Lower lobe of right lung (tissue), 2 donors: ENCODE measurements around the gene GTF3C2. TPM values are rescaled to one million over a fixed set of nuclear protein-coding genes. Genes with fewer than 3 reads are reported as not detected.
A peak's percentile ranks its signal among the peaks of the same experiment; 100 is the strongest.

ENCODE experiments used
- ATAC-seq, 2 donors: fragments of 200-7000 bp; cut with Tn5 transposase; one replicate each; pipeline ENCODE4 v1.9.1; 2020 to 2022; ENCODE audit warnings: mild to moderate bottlenecking in 2 of 2, moderate library complexity in 2 of 2
- DNase-seq: peaks from one replicate; pipeline ENCODE4 v3.0.0-alpha.2; 2020
- H3K27ac ChIP-seq: fragments of 200-600 bp; one replicate; pipeline ENCODE4 v1.8.0; 2022
- H3K27me3 ChIP-seq: fragments of 200-600 bp; one replicate; pipeline ENCODE4 v1.8.0; 2022; ENCODE audit warnings: low read depth
- H3K36me3 ChIP-seq: fragments of 200-600 bp; one replicate; pipeline ENCODE4 v1.8.0; 2022; ENCODE audit warnings: mild to moderate bottlenecking
- H3K4me1 ChIP-seq: fragments of 200-600 bp; one replicate; pipeline ENCODE4 v1.8.0; 2022
- H3K4me3 ChIP-seq: fragments of 200-600 bp; one replicate; pipeline ENCODE4 v1.8.0; 2022; ENCODE audit warnings: mild to moderate bottlenecking
- H3K9me3 ChIP-seq: fragments of 200-600 bp; one replicate; pipeline ENCODE4 v1.8.0; 2022
- intact Hi-C: fragments of 100-400 bp; cut with DNase I; formaldehyde crosslinking; loops from one replicate; pipeline ENCODE4 v1.11.0; 2022
- long read RNA-seq: library from polyadenylated mRNA; unstranded; transcript quantifications from one replicate; pipeline ENCODE4 v2.0.0, GENCODE V29; 2021
- total RNA-seq: library from RNA; stranded (reverse); fragmentation: NEBNext Ultra II Directional; extraction: Animal tissue kit (Norgen Biotek cat#: 25700); gene quantifications from one replicate; pipeline ENCODE4 v1.2.1, GENCODE V29; 2021
- TF ChIP-seq, protein P1 (sequence below): fragments of 200-600 bp; IDR thresholded peaks from one replicate; pipeline ENCODE4 v1.8.0; 2022; ENCODE audit warnings: antibody characterized with exemption, mild to moderate bottlenecking
- donor health status: DM: no; HTN: yes; CAD: no; lungs with severe emphysema.

Gene GTF3C2, protein sequence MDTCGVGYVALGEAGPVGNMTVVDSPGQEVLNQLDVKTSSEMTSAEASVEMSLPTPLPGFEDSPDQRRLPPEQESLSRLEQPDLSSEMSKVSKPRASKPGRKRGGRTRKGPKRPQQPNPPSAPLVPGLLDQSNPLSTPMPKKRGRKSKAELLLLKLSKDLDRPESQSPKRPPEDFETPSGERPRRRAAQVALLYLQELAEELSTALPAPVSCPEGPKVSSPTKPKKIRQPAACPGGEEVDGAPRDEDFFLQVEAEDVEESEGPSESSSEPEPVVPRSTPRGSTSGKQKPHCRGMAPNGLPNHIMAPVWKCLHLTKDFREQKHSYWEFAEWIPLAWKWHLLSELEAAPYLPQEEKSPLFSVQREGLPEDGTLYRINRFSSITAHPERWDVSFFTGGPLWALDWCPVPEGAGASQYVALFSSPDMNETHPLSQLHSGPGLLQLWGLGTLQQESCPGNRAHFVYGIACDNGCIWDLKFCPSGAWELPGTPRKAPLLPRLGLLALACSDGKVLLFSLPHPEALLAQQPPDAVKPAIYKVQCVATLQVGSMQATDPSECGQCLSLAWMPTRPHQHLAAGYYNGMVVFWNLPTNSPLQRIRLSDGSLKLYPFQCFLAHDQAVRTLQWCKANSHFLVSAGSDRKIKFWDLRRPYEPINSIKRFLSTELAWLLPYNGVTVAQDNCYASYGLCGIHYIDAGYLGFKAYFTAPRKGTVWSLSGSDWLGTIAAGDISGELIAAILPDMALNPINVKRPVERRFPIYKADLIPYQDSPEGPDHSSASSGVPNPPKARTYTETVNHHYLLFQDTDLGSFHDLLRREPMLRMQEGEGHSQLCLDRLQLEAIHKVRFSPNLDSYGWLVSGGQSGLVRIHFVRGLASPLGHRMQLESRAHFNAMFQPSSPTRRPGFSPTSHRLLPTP
- total RNA-seq = 56.4 TPM
- long read RNA-seq, transcript GTF3C2-201 (19 exons, 3,882 nt) = major isoform, 5 of 33 reads
- long read RNA-seq, partial matches to known transcripts = 13 of 33 reads
- long read RNA-seq, other reads (novel, unspliced or antisense) = 13 of 33 reads

DNA sequence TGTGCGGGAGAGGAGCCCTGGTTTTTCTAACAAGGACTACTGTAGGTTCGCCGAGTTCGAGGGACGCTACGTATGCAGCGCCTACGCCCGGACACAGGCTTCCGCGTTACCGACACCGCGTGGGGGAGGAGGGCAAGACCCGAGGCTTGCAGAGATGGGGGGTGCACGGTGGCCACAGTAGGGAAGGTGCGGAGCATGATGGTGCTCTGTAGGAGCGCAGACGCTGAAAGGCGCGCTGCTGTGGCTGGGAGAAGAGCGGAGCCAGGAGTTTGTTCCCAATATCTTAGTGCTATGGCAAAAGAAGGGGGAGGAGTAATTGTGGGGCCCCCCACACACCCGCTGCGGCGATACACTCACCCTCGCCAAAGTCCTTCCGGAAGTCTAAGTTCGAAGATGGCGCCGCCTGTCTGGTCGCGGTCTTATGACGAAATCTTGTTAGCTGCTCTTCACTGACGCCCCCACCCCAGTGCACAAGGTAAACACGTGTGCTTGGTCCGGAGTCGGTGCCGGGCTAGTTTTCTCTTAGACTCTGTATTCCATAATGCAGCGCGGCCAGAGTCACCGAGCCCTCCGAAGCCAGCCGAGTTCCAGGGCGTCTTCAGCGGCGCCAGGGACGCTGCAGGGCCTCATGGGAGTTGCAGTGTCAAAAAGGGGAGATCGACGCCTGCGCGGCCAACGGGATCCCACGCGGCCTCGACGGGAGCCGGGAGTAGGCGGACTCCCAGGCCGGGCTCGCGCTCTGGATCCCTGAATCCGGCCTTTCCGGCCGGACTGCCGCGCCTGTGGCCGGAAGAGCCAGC, at the start of gene GTF3C2:
GTF3C2 (minus strand) TSS at position 383 of the 800 bp plus-strand sequence. CDS start 13,210 bp downstream, outside the sequence.
- H3K27ac ChIP-seq = peak within 1 kb of the TSS; percentile 95
- peaks cover 43% of the 10 kb centered on the region for H3K4me1 ChIP-seq
- peak; percentile 98 to 99 for ATAC-seq
- DNase-seq = peak; percentile 96
- H3K9me3 ChIP-seq = no peaks in the 10 kb centered on the region
- intact Hi-C loops = no loop called here
- TF ChIP-seq, protein P1, sequence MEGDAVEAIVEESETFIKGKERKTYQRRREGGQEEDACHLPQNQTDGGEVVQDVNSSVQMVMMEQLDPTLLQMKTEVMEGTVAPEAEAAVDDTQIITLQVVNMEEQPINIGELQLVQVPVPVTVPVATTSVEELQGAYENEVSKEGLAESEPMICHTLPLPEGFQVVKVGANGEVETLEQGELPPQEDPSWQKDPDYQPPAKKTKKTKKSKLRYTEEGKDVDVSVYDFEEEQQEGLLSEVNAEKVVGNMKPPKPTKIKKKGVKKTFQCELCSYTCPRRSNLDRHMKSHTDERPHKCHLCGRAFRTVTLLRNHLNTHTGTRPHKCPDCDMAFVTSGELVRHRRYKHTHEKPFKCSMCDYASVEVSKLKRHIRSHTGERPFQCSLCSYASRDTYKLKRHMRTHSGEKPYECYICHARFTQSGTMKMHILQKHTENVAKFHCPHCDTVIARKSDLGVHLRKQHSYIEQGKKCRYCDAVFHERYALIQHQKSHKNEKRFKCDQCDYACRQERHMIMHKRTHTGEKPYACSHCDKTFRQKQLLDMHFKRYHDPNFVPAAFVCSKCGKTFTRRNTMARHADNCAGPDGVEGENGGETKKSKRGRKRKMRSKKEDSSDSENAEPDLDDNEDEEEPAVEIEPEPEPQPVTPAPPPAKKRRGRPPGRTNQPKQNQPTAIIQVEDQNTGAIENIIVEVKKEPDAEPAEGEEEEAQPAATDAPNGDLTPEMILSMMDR = peak; percentile 11
- no peaks in the 10 kb centered on the region for H3K27me3 ChIP-seq
- H3K4me3 ChIP-seq = peak within 1 kb of the TSS; percentile 99
- H3K36me3 ChIP-seq = no peaks in the 10 kb centered on the region

GRCh38 chr2:27400348-27401135, 44.0 kb upstream of the GTF3C2 start:
- no peaks in the 10 kb centered on the region for H3K9me3 ChIP-seq
- H3K4me3 ChIP-seq = no peak overlapping the region
- H3K4me1 ChIP-seq = no peaks in the 10 kb centered on the region
- H3K27me3 ChIP-seq = no peaks in the 10 kb centered on the region
- H3K27ac ChIP-seq = no peak overlapping the region
- TF ChIP-seq, protein P1 = no peak
- ATAC-seq (no peak), DNase-seq (no peak)
- intact Hi-C loops = no loop called here
- H3K36me3 ChIP-seq = peaks cover 13% of the 10 kb centered on the region

- DNase-seq = no peak
- H3K27me3 ChIP-seq = no peaks in the 10 kb centered on the region
- H3K4me3 ChIP-seq = no peak overlapping the region
- no peaks in the 10 kb centered on the region for H3K9me3 ChIP-seq
- peaks cover 10% of the 10 kb centered on the region for H3K36me3 ChIP-seq
- intact Hi-C loops = no loop called here
- TF ChIP-seq, protein P1 = no peak
- H3K27ac ChIP-seq = no peak overlapping the region
- no peaks in the 10 kb centered on the region for H3K4me1 ChIP-seq
- ATAC-seq = no peak
Measured at GRCh38 chr2:27398962-27399361, 42.4 kb upstream of the GTF3C2 start.

DNA sequence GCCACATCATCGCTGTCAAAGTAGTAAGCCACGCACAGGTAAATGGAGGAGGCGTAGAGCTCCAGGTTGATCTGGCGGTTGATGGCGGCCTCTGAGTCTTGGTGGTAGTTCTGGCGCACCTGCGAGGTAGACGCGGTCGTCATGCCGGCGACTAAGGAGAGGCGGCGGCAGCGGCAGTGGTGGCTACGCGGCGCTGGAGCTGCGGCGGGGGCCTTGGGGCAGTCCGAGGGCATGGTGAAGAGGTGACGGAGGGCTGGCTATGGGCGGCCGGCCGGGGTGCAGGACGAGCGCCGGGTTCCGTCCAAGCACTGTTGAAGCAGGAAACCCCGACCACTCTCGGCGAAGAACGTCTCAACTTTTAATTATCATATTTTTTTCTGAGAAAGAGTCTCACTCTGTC, 36.7 kb upstream of the GTF3C2 start:
- intact Hi-C loops = no loop called here
- DNase-seq (no peak), ATAC-seq (no peak)
- H3K27ac ChIP-seq = no peak overlapping the region
- TF ChIP-seq, protein P1 = no peak
- peaks cover 13% of the 10 kb centered on the region for H3K36me3 ChIP-seq
- H3K4me3 ChIP-seq = no peak overlapping the region
- H3K27me3 ChIP-seq = no peaks in the 10 kb centered on the region
- no peaks in the 10 kb centered on the region for H3K9me3 ChIP-seq
- no peaks in the 10 kb centered on the region for H3K4me1 ChIP-seq
